ENCODE results near the gene ATP23.

The ATP23 gene

DNA sequence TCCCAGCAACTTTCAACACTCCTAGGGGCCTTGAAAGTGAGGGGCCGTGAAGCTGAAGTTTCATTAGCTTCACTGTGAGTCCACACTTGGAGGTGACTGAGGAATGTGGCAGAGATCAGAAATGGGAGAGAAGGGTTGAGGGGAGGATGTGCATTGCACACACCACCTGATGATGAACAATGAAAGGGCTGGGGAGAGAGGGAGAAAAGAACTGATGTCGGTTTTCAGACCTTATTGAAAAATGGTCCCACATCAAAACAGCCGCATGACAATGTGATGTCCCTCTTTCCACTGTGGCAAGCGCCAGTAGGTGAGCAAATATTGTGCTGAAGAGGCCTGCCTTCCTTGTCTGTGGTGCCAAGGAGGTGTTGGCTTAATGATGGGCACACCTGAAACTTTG is 32.3 kb upstream of the ATP23 start:
- no peak for DNase-seq

DNA sequence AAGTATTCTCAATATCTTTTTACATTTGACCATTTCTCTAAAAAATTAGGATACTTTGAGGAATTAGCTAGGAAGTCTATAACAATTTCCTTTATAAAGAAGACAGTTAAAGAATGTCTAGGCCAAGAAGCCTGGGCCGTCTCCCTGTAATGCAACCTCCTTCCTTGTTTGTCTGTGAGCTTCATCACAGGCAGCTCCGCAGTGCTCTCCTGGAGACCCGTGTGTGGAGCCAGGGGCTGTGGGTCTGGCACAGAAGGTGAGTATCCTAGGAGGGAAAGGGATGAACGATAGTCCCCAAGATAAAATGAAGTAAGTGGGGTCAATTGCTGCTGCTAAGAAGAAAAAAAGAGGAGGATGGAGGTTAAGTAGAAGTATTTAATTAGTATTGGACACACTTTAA is 31.8 kb upstream of the ATP23 start:
- DNase-seq, result no peak

DNA sequence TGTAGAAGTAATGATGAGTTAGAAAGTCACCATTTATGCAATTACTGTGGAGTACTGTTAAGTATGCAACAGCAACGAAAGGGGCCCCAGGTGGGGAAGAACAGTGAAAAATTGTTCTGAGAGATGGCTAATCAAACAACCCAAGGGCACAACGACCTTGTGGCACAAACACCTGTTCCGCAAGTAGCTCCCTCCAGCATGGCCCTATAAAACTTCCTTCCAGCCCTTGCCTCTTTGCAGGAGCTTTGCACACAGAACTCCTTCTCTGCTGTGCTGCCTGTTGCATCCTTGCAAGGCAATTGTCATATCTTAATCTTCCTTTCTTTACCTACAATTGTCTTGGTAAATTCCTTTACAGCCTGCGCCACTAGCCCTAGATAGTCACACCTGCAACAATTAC is 23.2 kb upstream of the ATP23 start:
- DNase-seq, result no peak

DNA sequence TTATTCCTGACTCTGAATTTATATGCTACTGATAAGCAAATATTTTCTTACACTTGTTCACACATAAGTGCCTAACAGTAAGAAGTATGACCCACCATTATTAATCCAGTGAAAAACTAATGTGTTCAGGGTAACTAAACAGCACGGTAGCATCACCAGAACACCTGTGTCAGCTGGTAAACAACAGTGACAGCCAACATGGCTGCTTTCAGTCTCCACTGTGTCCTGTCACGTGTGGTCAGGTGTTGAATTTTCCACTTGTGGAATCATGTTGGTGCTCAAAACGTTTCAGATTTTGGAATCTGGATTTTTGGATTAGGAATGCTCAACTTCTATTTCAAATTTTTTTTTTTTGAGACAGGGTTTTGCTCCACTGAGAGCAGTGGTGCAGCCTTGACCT is 14.3 kb upstream of the ATP23 start:
- DNase-seq, result no peak

DNA sequence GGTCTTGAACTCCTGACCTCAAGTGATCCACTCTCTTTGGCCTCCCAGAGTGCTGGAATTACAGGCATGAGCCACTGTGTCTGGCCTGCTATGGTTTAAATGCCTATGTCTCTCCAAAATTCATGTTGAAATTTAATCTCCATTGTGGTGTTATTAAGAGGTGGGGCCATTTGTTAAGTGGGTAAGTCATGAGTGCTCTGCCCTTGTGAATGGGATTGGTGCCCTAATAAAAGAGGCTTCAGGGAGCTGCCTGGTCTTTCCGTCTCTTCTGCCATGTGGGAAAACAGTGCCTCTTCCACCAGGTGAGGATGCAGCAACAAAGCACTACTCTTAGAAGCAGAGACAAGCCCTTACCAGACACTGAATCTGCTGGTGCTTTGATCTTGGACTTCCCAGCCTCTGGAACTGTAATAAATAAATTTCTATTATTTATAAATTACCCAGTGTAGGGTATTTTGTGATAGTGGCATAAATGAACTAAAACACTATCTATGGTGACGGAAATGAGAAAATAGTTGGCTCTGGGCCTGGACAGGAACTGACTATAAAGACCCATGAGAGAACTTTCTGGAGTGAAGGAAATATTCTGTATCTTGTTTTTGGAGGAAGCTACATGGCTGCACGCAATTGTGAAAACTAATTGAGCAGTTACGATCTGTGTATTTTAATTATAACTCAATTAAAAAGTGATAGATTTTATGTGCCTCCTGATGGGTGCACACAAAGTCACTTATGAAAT is 12.1 kb upstream of the ATP23 start:
- no peak for DNase-seq

DNA sequence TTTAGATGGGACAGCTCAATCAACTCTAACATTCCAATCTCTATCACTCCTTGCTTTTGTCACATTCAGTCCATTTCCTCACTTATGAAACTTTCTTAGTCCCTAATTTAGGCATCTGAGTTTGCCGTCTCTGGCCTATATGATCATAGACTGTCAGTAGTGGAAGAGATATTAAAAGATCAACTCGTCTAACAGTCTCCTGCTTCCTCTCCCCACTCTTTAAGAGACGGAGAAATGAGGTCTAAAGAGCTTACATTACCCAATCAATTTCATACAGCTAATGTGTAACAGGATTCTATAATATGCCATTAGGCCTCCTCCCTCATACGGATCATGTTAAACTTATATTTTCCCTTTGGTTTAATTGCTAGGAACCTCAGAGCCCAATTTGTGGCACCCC is 6.5 kb upstream of the ATP23 start:
- peak; percentile 59 for DNase-seq

DNA sequence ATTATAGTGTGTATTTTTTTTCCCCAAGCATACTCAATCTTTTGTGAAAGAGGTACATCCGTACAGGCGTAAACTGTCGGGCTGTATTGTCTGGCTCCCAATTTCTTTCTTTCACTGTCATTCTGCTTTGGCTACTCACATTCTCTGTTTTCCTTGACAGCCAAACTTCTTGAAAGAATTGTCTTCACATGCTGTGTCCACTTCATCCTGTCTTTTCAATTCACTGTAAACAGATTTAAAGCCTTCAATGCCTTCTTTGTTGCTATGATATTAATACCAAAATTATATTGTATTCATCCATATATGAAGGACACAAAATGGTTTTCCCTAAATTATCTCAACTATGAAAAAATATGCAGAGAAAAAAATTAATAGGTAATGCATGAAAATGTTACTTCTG is 6.0 kb upstream of the ATP23 start:
- peak; percentile 55 for DNase-seq

DNA sequence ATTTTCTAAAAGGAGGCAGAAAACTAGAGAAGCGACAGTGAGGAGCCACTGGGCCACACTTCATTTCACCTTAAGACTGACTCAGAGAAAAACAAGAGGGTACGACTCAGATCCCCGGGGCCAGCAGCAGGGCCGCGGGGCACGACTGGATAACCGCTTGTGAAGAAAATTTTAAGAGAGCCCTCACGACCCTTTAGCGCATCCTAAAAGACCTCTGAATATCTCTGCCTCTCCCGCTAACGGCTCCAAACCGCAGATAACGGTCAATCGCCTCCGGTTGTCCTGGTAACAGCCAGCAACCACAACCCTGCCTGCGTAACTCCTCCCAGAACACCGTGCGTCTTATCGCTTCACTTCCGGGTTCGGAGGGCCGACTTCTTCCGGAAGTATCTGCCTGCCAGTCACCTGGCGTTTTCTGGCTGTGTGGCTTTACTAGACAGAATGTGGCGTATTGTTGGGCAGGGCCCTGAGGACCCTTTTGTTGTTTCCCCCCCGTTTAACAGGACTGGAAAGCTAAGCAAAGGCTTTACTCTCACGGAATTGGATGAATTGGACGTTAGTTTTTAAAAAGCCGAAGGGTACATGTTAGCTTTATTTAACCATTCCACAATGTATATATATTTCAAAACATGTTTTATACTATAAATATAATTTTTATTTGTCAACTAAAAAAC is 5.4 kb upstream of the ATP23 start:
- DNase-seq, result peak; percentile 99

DNA sequence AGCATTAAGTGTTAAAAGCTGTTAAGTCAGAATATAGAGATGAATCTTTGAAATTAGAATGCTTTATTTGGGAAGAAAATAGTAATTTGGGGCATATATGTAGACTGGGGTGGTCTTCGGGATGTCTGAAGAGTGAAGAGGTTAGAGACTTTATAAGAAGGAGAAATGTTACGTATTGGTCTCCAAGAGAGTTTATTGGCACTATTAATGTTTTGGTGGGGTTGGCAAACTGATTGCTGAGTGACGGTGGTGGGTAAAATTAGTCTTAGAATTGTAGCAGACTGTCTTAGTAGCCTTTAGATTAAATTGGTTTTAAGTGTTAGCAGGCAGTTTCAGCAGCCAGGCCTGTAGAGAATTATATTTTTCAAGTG is 4.9 kb upstream of the ATP23 start:
- peak; percentile 28 for DNase-seq

DNA sequence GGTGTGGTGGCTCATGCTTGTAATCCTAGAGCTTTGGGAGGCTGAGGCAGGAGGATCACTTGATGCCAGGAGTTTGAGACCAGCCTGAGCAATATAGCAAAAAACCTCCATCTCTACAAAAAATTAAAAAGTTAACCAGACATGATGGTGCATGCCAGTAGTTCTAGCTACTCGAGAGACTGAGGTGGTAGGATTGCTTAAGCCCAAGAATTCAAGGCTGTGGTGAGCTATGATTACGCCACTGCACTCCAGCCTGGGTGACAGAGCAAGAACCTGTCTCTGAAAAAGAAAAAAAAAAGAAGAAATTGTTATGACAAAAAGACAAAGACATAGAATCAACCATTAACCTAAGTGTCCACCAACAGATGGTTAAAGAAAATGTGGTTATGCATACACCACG is 2.1 kb upstream of the ATP23 start:
- DNase-seq, result peak; percentile 41

DNA sequence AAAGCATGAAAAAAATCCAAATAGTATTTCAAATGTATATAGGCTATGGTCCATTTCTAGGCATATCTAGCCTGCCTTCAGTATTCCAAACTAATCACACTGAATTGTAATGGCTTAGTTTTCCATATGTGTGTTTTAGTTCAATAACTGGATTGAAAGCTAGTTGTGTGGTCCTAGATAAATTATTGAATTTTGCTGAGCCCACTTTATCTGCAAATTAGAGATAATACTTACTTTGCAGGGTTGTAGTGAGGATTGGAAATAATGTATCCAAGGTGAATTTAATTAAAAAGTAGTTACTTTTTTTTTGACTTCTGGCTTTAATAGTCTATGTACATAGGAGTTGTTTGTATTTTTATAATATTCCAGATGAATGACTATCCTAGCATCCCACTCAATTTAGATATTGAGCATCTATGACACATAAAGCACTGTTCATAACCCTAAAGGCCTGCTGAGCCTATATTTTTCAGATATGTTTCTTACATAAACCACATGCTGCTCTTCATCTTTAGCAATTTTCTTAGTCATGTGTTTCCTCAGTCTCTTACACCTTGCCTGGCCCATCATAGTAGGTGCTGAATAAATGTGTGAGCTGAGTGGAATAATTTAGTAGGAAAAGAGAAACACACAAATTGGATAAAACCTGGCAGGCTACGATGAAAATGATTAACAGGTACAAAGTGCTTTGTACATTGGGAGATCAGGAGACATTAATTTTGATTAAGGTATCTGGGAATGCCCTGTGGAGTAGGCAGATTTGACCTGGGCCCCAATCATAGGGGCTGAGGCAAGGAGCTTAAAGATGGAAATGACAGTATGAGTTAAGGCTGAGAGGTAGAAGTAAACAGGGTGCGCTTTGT is 1.1 kb upstream of the ATP23 start:
- DNase-seq, result peak; percentile 40

DNA sequence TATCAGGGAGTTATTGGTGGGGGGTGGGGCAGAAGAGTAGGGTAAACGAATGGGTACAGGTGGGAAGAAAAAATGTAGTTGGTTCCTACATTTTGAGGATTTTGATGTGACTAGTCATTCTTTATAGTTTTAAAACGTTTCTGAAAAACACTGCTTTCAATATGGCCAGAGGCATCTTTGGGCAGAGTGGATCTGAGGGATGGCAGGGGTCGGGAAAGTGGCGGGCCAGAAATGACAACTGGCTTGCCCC is 527 bp upstream of the ATP23 start:
- no peak for DNase-seq

DNA sequence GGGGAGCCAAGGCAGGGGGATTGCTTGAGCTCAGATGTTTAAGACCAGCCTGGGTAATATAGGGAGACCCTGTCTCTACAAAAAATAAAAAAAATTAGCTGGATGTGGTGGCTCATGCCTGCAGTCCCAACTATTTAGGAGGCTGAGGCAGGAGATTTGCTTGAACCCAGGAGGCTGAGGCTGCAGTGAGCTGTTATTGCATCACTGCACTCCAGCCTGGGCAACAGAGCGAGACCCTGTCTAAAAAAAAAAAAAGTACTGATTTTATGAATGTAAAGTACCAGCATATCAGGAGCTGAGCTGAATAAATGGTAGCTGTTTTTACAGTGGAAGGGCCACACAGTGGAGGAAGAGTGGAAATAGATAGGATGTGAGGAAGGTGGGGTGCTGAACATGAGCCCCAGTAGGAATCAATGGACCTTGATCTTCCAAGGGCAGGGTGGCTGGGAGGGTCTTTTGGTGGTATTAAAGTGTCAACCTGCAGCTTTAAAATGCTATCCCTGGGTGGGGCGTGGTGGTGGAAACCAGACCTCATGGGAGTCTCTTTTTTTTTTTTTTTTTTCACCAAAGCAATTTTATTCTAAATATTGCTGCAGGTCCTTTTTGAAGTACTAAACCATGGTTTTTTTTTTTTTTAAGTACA is 2.2 kb downstream of the ATP23 start:
- DNase-seq, result no peak

DNA sequence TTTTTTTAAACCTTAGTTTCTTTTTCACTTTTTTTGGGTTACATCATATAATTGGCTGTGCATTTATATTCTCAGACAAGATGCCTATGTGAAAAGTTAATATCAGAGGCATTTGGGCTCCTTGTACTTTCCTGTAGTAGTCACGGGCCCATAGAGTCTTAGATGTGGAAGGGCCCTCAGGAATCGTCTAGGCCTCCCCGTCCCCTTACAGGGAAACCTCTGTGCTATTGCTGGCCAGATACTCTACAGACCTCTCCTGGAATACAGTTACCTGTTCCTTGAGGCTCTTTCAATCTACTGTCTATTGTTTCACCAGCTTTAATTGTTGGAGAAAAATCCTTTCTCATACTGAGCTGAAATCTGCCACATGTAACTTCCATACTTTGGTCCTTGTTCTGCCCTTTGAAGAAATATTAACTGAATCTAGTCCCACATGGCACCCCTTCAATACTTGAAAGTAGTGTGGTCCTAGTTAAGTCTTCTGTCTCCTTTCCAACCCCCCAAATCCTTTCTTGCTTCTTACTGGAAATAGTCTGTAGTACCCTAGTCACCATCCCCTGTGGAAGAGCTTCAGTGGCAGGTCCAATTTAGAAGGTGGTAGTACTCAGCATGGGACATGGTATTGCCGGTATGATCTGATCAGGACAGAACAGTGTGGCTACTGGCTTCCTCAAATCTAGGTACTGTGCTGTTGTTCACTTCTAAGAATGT is 3.1 kb downstream of the ATP23 start:
- no peak for DNase-seq

DNA sequence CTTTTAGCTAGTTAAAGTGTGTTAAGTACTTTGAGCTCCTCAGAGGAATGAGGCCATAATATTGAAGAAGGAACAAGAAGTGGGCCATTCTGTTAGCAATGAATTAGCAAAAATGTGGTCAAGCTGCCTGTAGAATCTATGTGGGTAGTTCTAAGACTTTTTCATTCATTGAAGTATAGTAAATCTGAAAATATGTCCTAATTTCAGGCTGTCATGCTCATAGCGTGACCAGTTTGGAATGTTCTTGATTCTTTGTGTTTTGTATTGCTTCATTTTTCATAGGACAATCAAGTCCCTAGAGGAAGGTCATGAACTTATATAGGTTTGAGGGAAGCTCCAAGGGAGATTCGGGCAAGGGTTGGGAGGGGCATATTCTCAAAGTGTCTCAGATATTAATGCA is 11.4 kb downstream of the ATP23 start:
- DNase-seq, result no peak

DNA sequence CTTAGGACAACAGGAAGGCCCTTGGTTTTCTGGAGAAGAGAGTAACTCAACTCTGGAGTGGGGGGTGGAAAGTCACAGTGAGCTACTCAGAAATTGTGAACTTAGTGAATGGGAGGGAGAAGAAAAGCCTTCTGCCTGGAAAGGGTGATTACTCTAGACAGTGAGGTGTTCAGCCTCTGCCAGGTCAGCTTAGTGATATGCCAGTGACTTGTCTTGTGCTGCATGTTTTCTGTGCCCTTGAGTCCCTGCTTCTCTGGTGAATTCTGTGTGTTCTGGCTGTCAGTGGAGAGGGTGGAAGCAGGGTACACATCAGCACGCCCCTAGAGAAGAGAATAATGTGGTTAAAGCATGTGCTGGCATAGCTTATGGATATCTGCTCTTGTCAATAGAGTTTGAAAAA is 13.4 kb downstream of the ATP23 start:
- no peak for DNase-seq

DNA sequence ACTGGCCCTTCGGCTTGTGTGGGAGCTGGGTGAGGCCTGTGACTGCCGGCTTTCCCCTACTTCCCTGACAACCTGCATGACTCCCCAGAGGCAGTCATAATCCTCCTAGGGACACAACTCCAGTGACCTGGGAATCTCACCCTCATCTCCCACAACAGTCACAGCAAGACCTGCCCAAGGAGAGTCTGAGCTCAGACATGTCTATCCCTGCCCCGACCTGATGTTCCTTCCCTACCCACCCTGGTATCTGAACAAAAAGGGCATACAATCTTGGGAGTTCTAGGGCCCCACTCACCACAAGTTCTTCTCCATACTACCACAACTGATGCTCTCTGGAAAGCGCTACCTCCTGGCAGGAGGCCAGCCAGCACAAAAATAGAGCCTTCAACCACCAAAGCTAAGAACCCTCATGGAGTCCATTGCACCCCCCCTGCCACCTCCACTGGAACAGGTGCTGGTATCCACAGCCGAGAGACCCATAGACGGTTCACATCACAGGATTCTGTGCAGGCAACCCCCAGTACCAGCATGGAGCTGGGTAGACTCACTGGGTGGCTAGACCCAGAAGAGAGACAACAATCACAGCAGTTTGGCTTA is 16.8 kb downstream of the ATP23 start:
- DNase-seq, result no peak

DNA sequence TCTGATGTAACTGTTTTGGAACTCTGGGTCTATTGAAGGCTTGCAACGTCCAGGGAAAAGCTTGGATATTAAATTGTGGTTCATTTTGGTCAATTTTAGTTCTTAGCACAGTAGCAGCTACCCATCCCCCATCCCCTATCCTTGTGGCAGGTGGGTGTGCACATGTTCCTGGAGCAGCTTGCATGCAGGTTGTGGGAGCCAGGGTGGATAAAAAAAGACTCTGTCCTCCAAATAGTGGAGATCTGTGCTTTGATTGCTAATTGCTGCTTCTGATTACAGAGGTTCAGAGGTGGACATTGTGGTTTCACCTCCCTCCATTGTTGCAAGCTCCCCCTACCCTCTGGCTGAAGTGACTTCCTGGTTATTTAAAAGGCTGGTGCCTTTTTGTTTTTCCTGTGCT is 23.1 kb downstream of the ATP23 start:
- DNase-seq, result no peak

DNA sequence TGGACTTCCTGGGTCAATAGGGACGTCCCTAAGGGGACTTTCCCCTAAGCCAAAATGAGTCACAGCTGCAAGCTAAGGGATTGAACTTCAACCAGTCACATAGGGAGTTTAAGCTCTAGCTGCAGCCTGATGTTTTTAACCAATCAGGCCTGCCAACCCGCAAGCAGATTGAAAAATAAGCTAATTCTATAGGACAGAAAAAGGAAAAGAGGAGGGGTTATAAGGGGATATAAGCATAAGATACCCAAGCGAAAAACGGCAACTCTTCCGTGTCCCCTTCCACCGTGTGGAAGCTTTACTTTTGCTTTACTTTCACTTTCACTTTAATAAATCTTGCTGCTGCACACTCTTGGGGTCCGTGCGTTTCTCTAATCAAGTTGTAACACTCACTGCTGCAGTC is 24.4 kb downstream of the ATP23 start:
- no peak for DNase-seq

DNA sequence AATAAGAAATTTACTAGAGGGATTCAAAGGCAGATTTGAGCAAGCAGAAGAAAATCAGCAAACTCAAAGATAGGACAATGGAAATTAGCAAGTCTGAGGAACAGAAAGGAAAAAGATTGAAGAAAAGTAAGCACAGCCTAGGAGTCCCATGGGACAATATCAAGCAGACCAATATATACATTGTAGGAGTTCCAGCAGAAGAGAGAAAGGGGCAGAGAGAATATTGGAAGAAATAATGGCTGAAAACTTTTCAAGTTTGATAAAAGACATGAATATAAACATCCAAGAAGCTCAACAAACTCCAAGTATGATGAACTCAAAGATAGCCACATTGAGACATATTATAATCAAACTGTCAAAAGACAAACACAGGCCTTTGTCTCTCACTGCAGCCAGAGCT is 25.2 kb downstream of the ATP23 start:
- no peak for DNase-seq

DNA sequence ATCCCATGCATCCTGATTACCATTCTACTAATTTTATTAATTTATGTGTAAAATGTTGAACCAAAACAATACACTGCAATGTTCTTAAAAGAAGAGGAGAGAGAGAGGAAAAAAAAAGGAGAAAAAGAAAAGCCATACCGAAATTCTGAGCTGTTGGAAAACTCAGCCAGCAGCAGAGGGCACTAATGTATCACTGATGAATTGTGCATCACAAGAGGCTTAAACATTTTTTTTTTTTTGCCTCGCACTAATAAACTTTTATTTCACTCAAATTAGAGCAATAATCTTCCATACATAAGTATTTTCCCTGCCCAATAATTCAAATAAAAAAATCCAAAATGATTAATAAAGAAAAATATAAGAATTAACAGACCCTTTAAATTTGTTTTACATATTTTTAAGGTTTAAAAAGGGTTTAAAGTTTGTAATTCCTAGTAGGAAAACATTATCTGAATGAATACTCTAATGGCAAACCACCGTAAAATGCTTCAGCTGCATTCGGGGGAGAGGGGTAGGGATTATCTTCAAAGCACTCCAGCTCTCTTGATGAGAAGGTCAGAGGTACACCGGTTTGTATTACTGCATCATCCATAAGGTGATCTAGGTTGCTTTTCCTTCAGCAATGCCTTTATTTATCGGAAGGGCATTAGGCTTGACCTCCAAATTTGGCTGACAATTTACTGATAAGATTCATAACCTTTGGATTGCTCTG is 41.9 kb downstream of the ATP23 start:
- peak; percentile 41 for DNase-seq

DNA sequence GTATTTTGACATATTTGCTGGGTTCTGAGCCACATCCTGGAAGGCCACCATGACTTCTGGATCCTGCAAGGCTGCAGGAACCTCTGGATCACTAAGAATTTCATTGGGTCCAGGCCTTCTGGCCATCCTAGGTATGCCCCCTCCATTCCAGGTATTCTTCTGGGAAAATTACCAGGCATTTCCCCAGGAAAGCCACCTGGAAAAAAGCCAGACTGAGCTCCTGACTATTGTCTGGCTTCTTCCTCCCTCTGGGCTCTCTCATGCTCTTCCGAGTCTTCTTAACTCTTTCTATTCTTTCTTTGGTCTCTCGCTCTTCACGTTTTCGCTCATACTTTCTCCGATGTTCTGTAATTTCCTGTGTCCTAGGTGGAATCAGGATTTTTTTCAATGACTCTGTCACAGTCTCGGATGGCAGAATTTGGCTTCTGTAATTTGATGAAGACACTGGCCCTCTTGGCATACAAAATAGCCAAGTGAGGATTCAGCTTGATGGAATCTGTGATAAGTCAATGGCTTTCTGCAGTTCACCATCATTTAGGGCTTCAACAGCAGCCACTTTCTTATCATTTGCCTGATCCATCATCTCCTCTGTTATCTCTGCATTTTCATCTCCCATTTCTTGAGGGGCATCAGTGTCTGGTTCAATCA is 42.6 kb downstream of the ATP23 start:
- DNase-seq, result no peak

Measured in hematopoietic multipotent progenitor cell treated with erythropoietin and hydrocortisone succinate and interleukin-3 and kit ligand, for 8 days (in vitro differentiated cells).